Liver (tissue), 9 donors: ENCODE measurements around the gene PCNT. TPM values are rescaled to one million over a fixed set of nuclear protein-coding genes. Genes with fewer than 3 reads are reported as not detected.

Source experiments
- DNase-seq: peaks from one replicate; pipeline ENCODE4 v3.0.0-alpha.2; 2017; ENCODE audit warnings: low spot score
- H3K27ac ChIP-seq, 2 donors: one replicate each; pipeline ENCODE4 v1.7.0; 2013; ENCODE audit warnings: inconsistent platforms in 2 of 2, low read length in 2 of 2, control low read depth in 1 of 2, low read depth in 1 of 2, mild to moderate bottlenecking in 1 of 2
- H3K27me3 ChIP-seq, 4 donors: one replicate each; pipeline versions ENCODE4 v1.6.1 to v1.7.0; 2013; ENCODE audit warnings: low read length in 3 of 4, inconsistent platforms in 1 of 4, mild to moderate bottlenecking in 1 of 4, moderate library complexity in 1 of 4; ENCODE audit not compliant: control insufficient read depth in 4 of 4, insufficient read depth in 4 of 4
- H3K36me3 ChIP-seq, 4 donors: one replicate each; pipeline versions ENCODE4 v1.6.1 to v1.7.0; 2013; ENCODE audit warnings: low read length in 3 of 4, mild to moderate bottlenecking in 3 of 4, low read depth in 1 of 4, moderate library complexity in 1 of 4; ENCODE audit not compliant: control insufficient read depth in 4 of 4, insufficient read depth in 3 of 4
- H3K4me1 ChIP-seq, 4 donors: one replicate each; pipeline versions ENCODE4 v1.6.1 to v1.7.0; 2013; ENCODE audit warnings: low read length in 3 of 4, mild to moderate bottlenecking in 3 of 4, moderate library complexity in 1 of 4; ENCODE audit not compliant: control insufficient read depth in 4 of 4, insufficient read depth in 4 of 4
- H3K4me3 ChIP-seq, 3 donors: one replicate each; pipeline versions ENCODE4 v1.6.1 to v1.7.0; 2013; ENCODE audit warnings: low read length in 3 of 3, control low read depth in 1 of 3, low read depth in 1 of 3, mild to moderate bottlenecking in 1 of 3
- H3K9ac ChIP-seq, 2 donors: one replicate each; pipeline ENCODE4 v1.7.0; 2013; ENCODE audit warnings: low read length in 2 of 2, mild to moderate bottlenecking in 2 of 2, moderate library complexity in 2 of 2, control low read depth in 1 of 2, low read depth in 1 of 2
- H3K9me3 ChIP-seq, 4 donors: one replicate each; pipeline versions ENCODE4 v1.6.1 to v1.7.0; 2013; ENCODE audit warnings: low read length in 3 of 4; ENCODE audit not compliant: control insufficient read depth in 4 of 4
- ATF3 ChIP-seq: IDR thresholded peaks from 2 replicates; pipeline ENCODE4 v1.6.1; 2016; ENCODE audit warnings: antibody characterized with exemption
- EGR1 ChIP-seq, 2 donors: IDR thresholded peaks; 2 replicates each; pipeline ENCODE4 v1.6.1; 2016 to 2018; ENCODE audit warnings: antibody characterized with exemption in 2 of 2, low read depth in 2 of 2
- FOXA1 ChIP-seq: IDR thresholded peaks from 2 replicates; pipeline ENCODE4 v1.6.1; 2016; ENCODE audit warnings: antibody characterized with exemption
- FOXA2 ChIP-seq: IDR thresholded peaks from 2 replicates; pipeline ENCODE4 v1.6.1; 2016; ENCODE audit warnings: antibody characterized with exemption
- GABPA ChIP-seq, 2 donors: IDR thresholded peaks in 1 of 2; conservative IDR thresholded peaks in 1 of 2; 2 replicates each; pipeline ENCODE4 v1.6.1; 2016; ENCODE audit warnings: antibody characterized with exemption in 2 of 2, mild to moderate bottlenecking in 1 of 2, moderate library complexity in 1 of 2
- HNF4A ChIP-seq, 2 donors: conservative IDR thresholded peaks; 2 replicates each; pipeline ENCODE4 v1.6.1; 2016; ENCODE audit warnings: antibody characterized with exemption in 2 of 2, mild to moderate bottlenecking in 2 of 2
- HNF4G ChIP-seq: IDR thresholded peaks from 2 replicates; pipeline ENCODE4 v1.6.1; 2016; ENCODE audit warnings: antibody characterized with exemption
- JUND ChIP-seq, 2 donors: IDR thresholded peaks; 2 replicates each; pipeline ENCODE4 v1.6.1; 2016; ENCODE audit warnings: antibody characterized with exemption in 2 of 2
- MAX ChIP-seq: IDR thresholded peaks from 2 replicates; pipeline ENCODE4 v1.6.1; 2016; ENCODE audit warnings: antibody characterized with exemption
- NR2F2 ChIP-seq: IDR thresholded peaks from 2 replicates; pipeline ENCODE4 v1.6.1; 2016; ENCODE audit warnings: antibody characterized with exemption
- RAD21 ChIP-seq, 2 donors: IDR thresholded peaks; 2 replicates each; pipeline ENCODE4 v1.6.1; 2016; ENCODE audit warnings: antibody characterized with exemption in 2 of 2, mild to moderate bottlenecking in 2 of 2
- RXRA ChIP-seq, 2 donors: IDR thresholded peaks; 2 replicates each; pipeline ENCODE4 v1.6.1; 2017 to 2018; ENCODE audit warnings: antibody characterized with exemption in 2 of 2, mild to moderate bottlenecking in 1 of 2
- SP1 ChIP-seq: IDR thresholded peaks from 2 replicates; pipeline ENCODE4 v1.6.1; 2018; ENCODE audit warnings: antibody characterized with exemption, mild to moderate bottlenecking
- TAF1 ChIP-seq: conservative IDR thresholded peaks from 2 replicates; pipeline ENCODE4 v1.6.1; 2016; ENCODE audit warnings: antibody characterized with exemption, mild to moderate bottlenecking
- WGBS: extraction: QIAGEN DNeasy Blood & Tissue Kit; methylation state at CpG from one replicate; pipeline ENCODE4 v1.1.7; 2013; 5-methylcytosine and 5-hydroxymethylcytosine counted together
- polyA plus RNA-seq, 2 donors: library from polyadenylated mRNA; stranded (reverse) in 1 of 2; unstranded in 1 of 2; fragments of 200-250 nt in 1 of 2; fragments of >200 nt in 1 of 2; fragmentation: Nextera tagmentation in 1 of 2; extraction: Ambion mirVana in 1 of 2; gene quantifications; one replicate each; pipeline versions ENCODE4 v1.2.1 to v1.2.3, GENCODE V29; 2013 to 2015
- total RNA-seq, 2 donors: library from RNA; depleted of rRNA; stranded (reverse); fragments of >200 nt; gene quantifications; one replicate each; pipeline ENCODE4 v1.2.3, GENCODE V29; 2014
- TF ChIP-seq, protein P1 (sequence below): IDR thresholded peaks from 2 replicates; pipeline ENCODE4 v1.6.1; 2016; ENCODE audit warnings: antibody characterized with exemption
- TF ChIP-seq, protein P2 (sequence below): IDR thresholded peaks from 2 replicates; pipeline ENCODE4 v1.6.1; 2016; ENCODE audit warnings: antibody characterized with exemption, mild to moderate bottlenecking
- donor health status: healthy.
- donor health status: healthy.
- donor health status: healthy.
- donor health status: healthy.
- donor health status: healthy.

PCNT gene
- total and polyA plus RNA-seq, 4 donors = 6.7 to 36.8 (median 15.2) TPM

GRCh38 chr21:46427516-46427915, 103.6 kb downstream of the PCNT start:
- WGBS = 96% methylated on average over 14 of the region's 14 CpGs
- TF ChIP-seq JUND (IDR thresholded peaks at IDR 0.05) (no peak), HNF4A (conservative IDR thresholded peaks at IDR 0.05) (no peak), NR2F2 (no peak), RAD21 (IDR thresholded peaks at IDR 0.05) (no peak), FOXA1 (no peak), TAF1 (no peak), FOXA2 (no peak), EGR1 (IDR thresholded peaks at IDR 0.05; ENCODE audit: low read depth in 2 of 2) (no peak), RXRA (IDR thresholded peaks at IDR 0.05) (no peak)
- TF ChIP-seq, protein P1, sequence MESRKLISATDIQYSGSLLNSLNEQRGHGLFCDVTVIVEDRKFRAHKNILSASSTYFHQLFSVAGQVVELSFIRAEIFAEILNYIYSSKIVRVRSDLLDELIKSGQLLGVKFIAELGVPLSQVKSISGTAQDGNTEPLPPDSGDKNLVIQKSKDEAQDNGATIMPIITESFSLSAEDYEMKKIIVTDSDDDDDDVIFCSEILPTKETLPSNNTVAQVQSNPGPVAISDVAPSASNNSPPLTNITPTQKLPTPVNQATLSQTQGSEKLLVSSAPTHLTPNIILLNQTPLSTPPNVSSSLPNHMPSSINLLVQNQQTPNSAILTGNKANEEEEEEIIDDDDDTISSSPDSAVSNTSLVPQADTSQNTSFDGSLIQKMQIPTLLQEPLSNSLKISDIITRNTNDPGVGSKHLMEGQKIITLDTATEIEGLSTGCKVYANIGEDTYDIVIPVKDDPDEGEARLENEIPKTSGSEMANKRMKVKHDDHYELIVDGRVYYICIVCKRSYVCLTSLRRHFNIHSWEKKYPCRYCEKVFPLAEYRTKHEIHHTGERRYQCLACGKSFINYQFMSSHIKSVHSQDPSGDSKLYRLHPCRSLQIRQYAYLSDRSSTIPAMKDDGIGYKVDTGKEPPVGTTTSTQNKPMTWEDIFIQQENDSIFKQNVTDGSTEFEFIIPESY = no peak
- no peak overlapping the region for H3K4me3 ChIP-seq
- no peaks in the 10 kb centered on the region for H3K9me3 ChIP-seq
- no peak overlapping the region for H3K27ac ChIP-seq
- H3K27me3 ChIP-seq = no peaks in the 10 kb centered on the region
- H3K4me1 ChIP-seq = no peaks in the 10 kb centered on the region
- H3K36me3 ChIP-seq = peaks cover 8 to 58% (median 18%) of the 10 kb centered on the region in 4 donors
- no peak for DNase-seq
- H3K9ac ChIP-seq = no peak overlapping the region

DNA sequence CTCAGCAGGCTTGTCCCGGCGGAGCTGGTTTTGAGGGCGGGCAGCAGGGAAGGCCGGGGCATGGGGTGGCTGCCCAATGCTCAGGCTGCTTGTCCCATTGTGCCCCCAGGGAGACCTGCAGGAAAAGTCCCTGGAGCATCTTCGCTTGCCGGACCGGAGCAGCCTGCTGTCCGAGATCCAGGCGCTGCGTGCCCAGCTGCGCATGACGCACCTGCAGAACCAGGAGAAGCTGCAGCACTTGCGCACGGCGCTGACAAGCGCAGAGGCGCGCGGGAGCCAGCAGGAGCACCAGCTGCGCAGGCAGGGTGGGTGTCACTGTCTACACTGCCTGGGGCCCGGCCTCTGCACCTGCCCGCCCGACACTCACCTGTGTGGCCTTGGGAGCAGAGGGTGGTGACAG, 104.3 kb downstream of the PCNT start:
- DNase-seq = no peak
- peaks cover 8 to 57% (median 17%) of the 10 kb centered on the region in 4 donors for H3K36me3 ChIP-seq
- WGBS = 97% methylated on average over 23 of the region's 23 CpGs
- H3K27ac ChIP-seq = no peak overlapping the region
- H3K4me3 ChIP-seq = no peak overlapping the region
- H3K9me3 ChIP-seq = no peaks in the 10 kb centered on the region
- no peaks in the 10 kb centered on the region for H3K4me1 ChIP-seq
- no peak overlapping the region for H3K9ac ChIP-seq
- no peaks in the 10 kb centered on the region for H3K27me3 ChIP-seq
- TF ChIP-seq ATF3 (no peak), GABPA (IDR thresholded peaks at IDR 0.05 in 1 of 2, conservative IDR thresholded peaks at IDR 0.05 in 1 of 2) (no peak), TAF1 (no peak), FOXA1 (no peak), MAX (no peak), JUND (IDR thresholded peaks at IDR 0.05) (no peak), RAD21 (IDR thresholded peaks at IDR 0.05) (no peak), NR2F2 (no peak), SP1 (no peak), FOXA2 (no peak), EGR1 (IDR thresholded peaks at IDR 0.05; ENCODE audit: low read depth in 2 of 2) (no peak), RXRA (IDR thresholded peaks at IDR 0.05) (no peak), HNF4A (conservative IDR thresholded peaks at IDR 0.05) (no peak), HNF4G (no peak)
- TF ChIP-seq, protein P1 = no peak
- TF ChIP-seq, protein P2, sequence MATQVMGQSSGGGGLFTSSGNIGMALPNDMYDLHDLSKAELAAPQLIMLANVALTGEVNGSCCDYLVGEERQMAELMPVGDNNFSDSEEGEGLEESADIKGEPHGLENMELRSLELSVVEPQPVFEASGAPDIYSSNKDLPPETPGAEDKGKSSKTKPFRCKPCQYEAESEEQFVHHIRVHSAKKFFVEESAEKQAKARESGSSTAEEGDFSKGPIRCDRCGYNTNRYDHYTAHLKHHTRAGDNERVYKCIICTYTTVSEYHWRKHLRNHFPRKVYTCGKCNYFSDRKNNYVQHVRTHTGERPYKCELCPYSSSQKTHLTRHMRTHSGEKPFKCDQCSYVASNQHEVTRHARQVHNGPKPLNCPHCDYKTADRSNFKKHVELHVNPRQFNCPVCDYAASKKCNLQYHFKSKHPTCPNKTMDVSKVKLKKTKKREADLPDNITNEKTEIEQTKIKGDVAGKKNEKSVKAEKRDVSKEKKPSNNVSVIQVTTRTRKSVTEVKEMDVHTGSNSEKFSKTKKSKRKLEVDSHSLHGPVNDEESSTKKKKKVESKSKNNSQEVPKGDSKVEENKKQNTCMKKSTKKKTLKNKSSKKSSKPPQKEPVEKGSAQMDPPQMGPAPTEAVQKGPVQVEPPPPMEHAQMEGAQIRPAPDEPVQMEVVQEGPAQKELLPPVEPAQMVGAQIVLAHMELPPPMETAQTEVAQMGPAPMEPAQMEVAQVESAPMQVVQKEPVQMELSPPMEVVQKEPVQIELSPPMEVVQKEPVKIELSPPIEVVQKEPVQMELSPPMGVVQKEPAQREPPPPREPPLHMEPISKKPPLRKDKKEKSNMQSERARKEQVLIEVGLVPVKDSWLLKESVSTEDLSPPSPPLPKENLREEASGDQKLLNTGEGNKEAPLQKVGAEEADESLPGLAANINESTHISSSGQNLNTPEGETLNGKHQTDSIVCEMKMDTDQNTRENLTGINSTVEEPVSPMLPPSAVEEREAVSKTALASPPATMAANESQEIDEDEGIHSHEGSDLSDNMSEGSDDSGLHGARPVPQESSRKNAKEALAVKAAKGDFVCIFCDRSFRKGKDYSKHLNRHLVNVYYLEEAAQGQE = no peak
